ENCODE results near the gene PRR13. TPM values are rescaled to one million over a fixed set of nuclear protein-coding genes. Genes with fewer than 3 reads are reported as not detected.

Gene PRR13
- total and polyA plus RNA-seq, 2 of the 13 experiments (the other 11 are each of a cell fraction or from before 2014, with no cell fraction given), result 65.0 to 102 TPM

DNA sequence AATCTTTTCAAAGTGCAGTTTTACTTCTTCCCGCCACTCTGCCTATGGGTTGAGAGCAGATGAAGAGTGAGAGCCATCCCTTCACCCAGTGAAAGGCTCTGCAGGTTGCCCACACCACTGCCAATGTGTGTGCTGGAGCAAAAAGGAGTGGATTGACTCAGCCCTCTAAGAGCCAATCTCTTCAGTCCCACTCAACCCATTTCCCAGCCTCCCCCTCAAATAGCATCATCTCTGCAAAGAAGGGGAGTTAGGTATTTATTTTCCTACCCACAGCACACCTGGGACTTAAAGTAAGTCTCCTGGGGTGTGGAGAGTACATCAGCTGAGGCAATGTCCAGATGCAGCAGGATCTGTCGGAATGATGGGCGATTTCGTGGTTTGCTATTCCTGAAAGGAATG, 42.4 kb downstream of the PRR13 start (continued):
- TF ChIP-seq YY1 (IDR thresholded peaks at IDR 0.05; ENCODE audit: insufficient read depth, insufficient replicate concordance, low read depth, low read length) (no peak), ZNF124 (CRISPR knock-in tag; IDR thresholded peaks at IDR 0.05) (no peak), ZBTB26 (CRISPR knock-in tag; IDR thresholded peaks at IDR 0.05; ENCODE audit: borderline replicate concordance) (no peak), ZNF556 (CRISPR knock-in tag; IDR thresholded peaks at IDR 0.05; ENCODE audit: borderline replicate concordance) (no peak), SP4 (CRISPR knock-in tag; IDR thresholded peaks at IDR 0.05) (no peak), ZNF891 (CRISPR knock-in tag; IDR thresholded peaks at IDR 0.05) (no peak), E2F5 (CRISPR knock-in tag; conservative IDR thresholded peaks at IDR 0.05) (no peak), SMAD9 (CRISPR knock-in tag; IDR thresholded peaks at IDR 0.05) (no peak), POLR2AphosphoS2 (IDR thresholded peaks at IDR 0.05; ENCODE audit: low read depth, low read length) (peak; percentile 56; the same call in 1 of the 2 replicates), TRIM24 (CRISPR knock-in tag; IDR thresholded peaks at IDR 0.05) (no peak), ISX (CRISPR knock-in tag; conservative IDR thresholded peaks at IDR 0.05) (no peak), ZNF329 (CRISPR knock-in tag; IDR thresholded peaks at IDR 0.05; ENCODE audit: low read depth) (no peak), SAP130 (CRISPR knock-in tag; IDR thresholded peaks at IDR 0.05; ENCODE audit: low read depth) (no peak), ZEB1 (IDR thresholded peaks at IDR 0.05; ENCODE audit: insufficient replicate concordance, low read depth) (no peak), ZFYVE20 (CRISPR knock-in tag; IDR thresholded peaks at IDR 0.05; ENCODE audit: borderline replicate concordance, low read depth) (no peak), ZFP36 (IDR thresholded peaks at IDR 0.05; ENCODE audit: borderline replicate concordance, low read depth, low read length, partially characterized antibody) (no peak), REPIN1 (CRISPR knock-in tag; IDR thresholded peaks at IDR 0.05; ENCODE audit: borderline replicate concordance, low read depth) (0 out of 2 replicates have a peak, but pooled peaks have one; percentile 5), SATB2 (CRISPR knock-in tag; IDR thresholded peaks at IDR 0.05) (no peak), KDM5B (CRISPR knock-in tag; IDR thresholded peaks at IDR 0.05; ENCODE audit: borderline replicate concordance) (no peak), ZBTB39 (CRISPR knock-in tag; IDR thresholded peaks at IDR 0.05) (no peak), NKX3-1 (CRISPR knock-in tag; IDR thresholded peaks at IDR 0.05) (no peak), NR2F2 (IDR thresholded peaks at IDR 0.05; ENCODE audit: borderline replicate concordance, low read depth) (no peak), SIX4 (CRISPR knock-in tag; IDR thresholded peaks at IDR 0.05) (no peak), POLR2G (IDR thresholded peaks at IDR 0.05; ENCODE audit: low read depth, low read length) (peak; percentile 22)
- TF ChIP-seq, protein P1, sequence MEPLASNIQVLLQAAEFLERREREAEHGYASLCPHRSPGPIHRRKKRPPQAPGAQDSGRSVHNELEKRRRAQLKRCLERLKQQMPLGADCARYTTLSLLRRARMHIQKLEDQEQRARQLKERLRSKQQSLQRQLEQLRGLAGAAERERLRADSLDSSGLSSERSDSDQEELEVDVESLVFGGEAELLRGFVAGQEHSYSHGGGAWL (CRISPR knock-in tag; IDR thresholded peaks at IDR 0.05), result no peak

Data from HepG2 (cell line).